ENCODE results near the gene SPTLC2. TPM values are rescaled to one million over a fixed set of nuclear protein-coding genes. Genes with fewer than 3 reads are reported as not detected.

Gene SPTLC2
- total and polyA plus RNA-seq, 2 of the 8 experiments (the other 6 are each of a cell fraction or from before 2014, with no cell fraction given): 8.9 to 35.1 TPM

DNA sequence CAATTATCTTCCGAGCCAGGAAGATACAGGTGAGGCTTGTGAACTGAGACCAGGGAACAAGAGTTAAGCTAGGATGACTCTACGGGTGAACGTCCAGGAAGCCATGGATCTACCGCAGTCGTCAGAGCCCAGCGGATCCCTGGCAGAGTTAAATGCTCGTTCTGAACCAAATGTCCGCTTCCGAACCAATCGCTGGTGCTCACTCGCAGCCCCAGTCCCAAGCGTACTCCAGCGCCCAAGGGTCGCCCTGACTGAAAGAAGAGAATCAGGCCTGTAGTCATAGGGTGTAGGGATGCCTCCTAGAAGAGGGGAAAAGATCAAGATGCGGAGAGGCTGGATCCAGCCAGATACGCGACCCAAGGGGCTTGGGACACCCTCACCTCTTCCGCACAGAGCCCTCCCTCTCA lies 159.3 kb downstream of the SPTLC2 start (continued):
- TF ChIP-seq, protein P1, sequence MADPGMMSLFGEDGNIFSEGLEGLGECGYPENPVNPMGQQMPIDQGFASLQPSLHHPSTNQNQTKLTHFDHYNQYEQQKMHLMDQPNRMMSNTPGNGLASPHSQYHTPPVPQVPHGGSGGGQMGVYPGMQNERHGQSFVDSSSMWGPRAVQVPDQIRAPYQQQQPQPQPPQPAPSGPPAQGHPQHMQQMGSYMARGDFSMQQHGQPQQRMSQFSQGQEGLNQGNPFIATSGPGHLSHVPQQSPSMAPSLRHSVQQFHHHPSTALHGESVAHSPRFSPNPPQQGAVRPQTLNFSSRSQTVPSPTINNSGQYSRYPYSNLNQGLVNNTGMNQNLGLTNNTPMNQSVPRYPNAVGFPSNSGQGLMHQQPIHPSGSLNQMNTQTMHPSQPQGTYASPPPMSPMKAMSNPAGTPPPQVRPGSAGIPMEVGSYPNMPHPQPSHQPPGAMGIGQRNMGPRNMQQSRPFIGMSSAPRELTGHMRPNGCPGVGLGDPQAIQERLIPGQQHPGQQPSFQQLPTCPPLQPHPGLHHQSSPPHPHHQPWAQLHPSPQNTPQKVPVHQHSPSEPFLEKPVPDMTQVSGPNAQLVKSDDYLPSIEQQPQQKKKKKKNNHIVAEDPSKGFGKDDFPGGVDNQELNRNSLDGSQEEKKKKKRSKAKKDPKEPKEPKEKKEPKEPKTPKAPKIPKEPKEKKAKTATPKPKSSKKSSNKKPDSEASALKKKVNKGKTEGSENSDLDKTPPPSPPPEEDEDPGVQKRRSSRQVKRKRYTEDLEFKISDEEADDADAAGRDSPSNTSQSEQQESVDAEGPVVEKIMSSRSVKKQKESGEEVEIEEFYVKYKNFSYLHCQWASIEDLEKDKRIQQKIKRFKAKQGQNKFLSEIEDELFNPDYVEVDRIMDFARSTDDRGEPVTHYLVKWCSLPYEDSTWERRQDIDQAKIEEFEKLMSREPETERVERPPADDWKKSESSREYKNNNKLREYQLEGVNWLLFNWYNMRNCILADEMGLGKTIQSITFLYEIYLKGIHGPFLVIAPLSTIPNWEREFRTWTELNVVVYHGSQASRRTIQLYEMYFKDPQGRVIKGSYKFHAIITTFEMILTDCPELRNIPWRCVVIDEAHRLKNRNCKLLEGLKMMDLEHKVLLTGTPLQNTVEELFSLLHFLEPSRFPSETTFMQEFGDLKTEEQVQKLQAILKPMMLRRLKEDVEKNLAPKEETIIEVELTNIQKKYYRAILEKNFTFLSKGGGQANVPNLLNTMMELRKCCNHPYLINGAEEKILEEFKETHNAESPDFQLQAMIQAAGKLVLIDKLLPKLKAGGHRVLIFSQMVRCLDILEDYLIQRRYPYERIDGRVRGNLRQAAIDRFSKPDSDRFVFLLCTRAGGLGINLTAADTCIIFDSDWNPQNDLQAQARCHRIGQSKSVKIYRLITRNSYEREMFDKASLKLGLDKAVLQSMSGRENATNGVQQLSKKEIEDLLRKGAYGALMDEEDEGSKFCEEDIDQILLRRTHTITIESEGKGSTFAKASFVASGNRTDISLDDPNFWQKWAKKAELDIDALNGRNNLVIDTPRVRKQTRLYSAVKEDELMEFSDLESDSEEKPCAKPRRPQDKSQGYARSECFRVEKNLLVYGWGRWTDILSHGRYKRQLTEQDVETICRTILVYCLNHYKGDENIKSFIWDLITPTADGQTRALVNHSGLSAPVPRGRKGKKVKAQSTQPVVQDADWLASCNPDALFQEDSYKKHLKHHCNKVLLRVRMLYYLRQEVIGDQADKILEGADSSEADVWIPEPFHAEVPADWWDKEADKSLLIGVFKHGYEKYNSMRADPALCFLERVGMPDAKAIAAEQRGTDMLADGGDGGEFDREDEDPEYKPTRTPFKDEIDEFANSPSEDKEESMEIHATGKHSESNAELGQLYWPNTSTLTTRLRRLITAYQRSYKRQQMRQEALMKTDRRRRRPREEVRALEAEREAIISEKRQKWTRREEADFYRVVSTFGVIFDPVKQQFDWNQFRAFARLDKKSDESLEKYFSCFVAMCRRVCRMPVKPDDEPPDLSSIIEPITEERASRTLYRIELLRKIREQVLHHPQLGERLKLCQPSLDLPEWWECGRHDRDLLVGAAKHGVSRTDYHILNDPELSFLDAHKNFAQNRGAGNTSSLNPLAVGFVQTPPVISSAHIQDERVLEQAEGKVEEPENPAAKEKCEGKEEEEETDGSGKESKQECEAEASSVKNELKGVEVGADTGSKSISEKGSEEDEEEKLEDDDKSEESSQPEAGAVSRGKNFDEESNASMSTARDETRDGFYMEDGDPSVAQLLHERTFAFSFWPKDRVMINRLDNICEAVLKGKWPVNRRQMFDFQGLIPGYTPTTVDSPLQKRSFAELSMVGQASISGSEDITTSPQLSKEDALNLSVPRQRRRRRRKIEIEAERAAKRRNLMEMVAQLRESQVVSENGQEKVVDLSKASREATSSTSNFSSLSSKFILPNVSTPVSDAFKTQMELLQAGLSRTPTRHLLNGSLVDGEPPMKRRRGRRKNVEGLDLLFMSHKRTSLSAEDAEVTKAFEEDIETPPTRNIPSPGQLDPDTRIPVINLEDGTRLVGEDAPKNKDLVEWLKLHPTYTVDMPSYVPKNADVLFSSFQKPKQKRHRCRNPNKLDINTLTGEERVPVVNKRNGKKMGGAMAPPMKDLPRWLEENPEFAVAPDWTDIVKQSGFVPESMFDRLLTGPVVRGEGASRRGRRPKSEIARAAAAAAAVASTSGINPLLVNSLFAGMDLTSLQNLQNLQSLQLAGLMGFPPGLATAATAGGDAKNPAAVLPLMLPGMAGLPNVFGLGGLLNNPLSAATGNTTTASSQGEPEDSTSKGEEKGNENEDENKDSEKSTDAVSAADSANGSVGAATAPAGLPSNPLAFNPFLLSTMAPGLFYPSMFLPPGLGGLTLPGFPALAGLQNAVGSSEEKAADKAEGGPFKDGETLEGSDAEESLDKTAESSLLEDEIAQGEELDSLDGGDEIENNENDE (IDR thresholded peaks at IDR 0.05; ENCODE audit: insufficient replicate concordance, low read length): no peak
- no peak for TF ChIP-seq JUND (IDR thresholded peaks at IDR 0.05; ENCODE audit: low read length)
- no peak for TF ChIP-seq SIRT6 (IDR thresholded peaks at IDR 0.05; ENCODE audit: low read length)
- no peak for TF ChIP-seq GTF2F1 (IDR thresholded peaks at IDR 0.05; ENCODE audit: borderline replicate concordance, low read depth, low read length)
- 0 out of 4 replicates have a peak, but pooled peaks of 1 of the 2 experiments have one; percentile 84 for TF ChIP-seq SIN3A (conservative IDR thresholded peaks at IDR 0.05 in 1 of 2, IDR thresholded peaks at IDR 0.05 in 1 of 2; ENCODE audit: low read depth in 1 of 2, low read length in 2 of 2)
- TF ChIP-seq KDM4A (IDR thresholded peaks at IDR 0.05; ENCODE audit: low read depth, low read length, severe bottlenecking): no peak
- TF ChIP-seq, protein P2, sequence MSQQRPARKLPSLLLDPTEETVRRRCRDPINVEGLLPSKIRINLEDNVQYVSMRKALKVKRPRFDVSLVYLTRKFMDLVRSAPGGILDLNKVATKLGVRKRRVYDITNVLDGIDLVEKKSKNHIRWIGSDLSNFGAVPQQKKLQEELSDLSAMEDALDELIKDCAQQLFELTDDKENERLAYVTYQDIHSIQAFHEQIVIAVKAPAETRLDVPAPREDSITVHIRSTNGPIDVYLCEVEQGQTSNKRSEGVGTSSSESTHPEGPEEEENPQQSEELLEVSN (IDR thresholded peaks at IDR 0.05): no peak
- peak; percentile 82 for TF ChIP-seq SAP30 (IDR thresholded peaks at IDR 0.05; ENCODE audit: insufficient read depth, insufficient replicate concordance, low read length)
- TF ChIP-seq PHF8 (conservative IDR thresholded peaks at IDR 0.05; ENCODE audit: low read depth, low read length): peak; percentile 59
- no peak for TF ChIP-seq MAFK (IDR thresholded peaks at IDR 0.05; ENCODE audit: low read depth, low read length)
- TF ChIP-seq SRF (IDR thresholded peaks at IDR 0.05; ENCODE audit: low read depth, low read length): no peak
